ENCODE measurements around the gene CAMSAP3.
"Not testable (repeated sequence)": the region's sequence is repeated elsewhere in the genome, so short reads cannot be mapped to it uniquely, and the experiment has no call there.

Gene CAMSAP3

GRCh38 chr19:7595466-7596133 is at the start of gene CAMSAP3:
Gene CAMSAP3 (plus strand): TSS chr19:7595863. CDS start chr19:7596003, 140 bp downstream.
- DNase-seq (ENCODE audit: low read depth), result peak; percentile 24

GRCh38 chr19:7545904-7546303 is 49.8 kb upstream of the CAMSAP3 start:
- DNase-seq (ENCODE audit: low read depth), result no peak

GRCh38 chr19:7547159-7547558 is 48.5 kb upstream of the CAMSAP3 start:
- DNase-seq (ENCODE audit: low read depth), result no peak

- DNase-seq (ENCODE audit: low read depth), result no peak
Observed at GRCh38 chr19:7549429-7550148, 46.1 kb upstream of the CAMSAP3 start.

- no peak for DNase-seq (ENCODE audit: low read depth)
Observed at GRCh38 chr19:7550169-7550770, 45.4 kb upstream of the CAMSAP3 start.

- no peak for DNase-seq (ENCODE audit: low read depth)
Observed at GRCh38 chr19:7550987-7551761, 44.5 kb upstream of the CAMSAP3 start.

GRCh38 chr19:7552781-7553180 is 42.9 kb upstream of the CAMSAP3 start:
- no peak for DNase-seq (ENCODE audit: low read depth)

GRCh38 chr19:7554565-7554964 is 41.1 kb upstream of the CAMSAP3 start:
- no peak for DNase-seq (ENCODE audit: low read depth)

GRCh38 chr19:7554990-7555864 is 40.4 kb upstream of the CAMSAP3 start:
- DNase-seq (ENCODE audit: low read depth), result no peak

GRCh38 chr19:7556696-7557315 is 38.9 kb upstream of the CAMSAP3 start:
- no peak for DNase-seq (ENCODE audit: low read depth)

- no peak for DNase-seq (ENCODE audit: low read depth)
Observed at GRCh38 chr19:7558667-7559066, 37.0 kb upstream of the CAMSAP3 start.

GRCh38 chr19:7559102-7559501 is 36.6 kb upstream of the CAMSAP3 start:
- no peak for DNase-seq (ENCODE audit: low read depth)

GRCh38 chr19:7560255-7560654 is 35.4 kb upstream of the CAMSAP3 start:
- DNase-seq (ENCODE audit: low read depth), result no peak

GRCh38 chr19:7561325-7561724 is 34.3 kb upstream of the CAMSAP3 start:
- no peak for DNase-seq (ENCODE audit: low read depth)

- no peak for DNase-seq (ENCODE audit: low read depth)
Observed at GRCh38 chr19:7562646-7563393, 32.8 kb upstream of the CAMSAP3 start.

- no peak for DNase-seq (ENCODE audit: low read depth)
Observed at GRCh38 chr19:7564866-7565265, 30.8 kb upstream of the CAMSAP3 start.

- no peak for DNase-seq (ENCODE audit: low read depth)
Observed at GRCh38 chr19:7565332-7565731, 30.3 kb upstream of the CAMSAP3 start.

GRCh38 chr19:7570761-7571160 is 24.9 kb upstream of the CAMSAP3 start:
- DNase-seq (ENCODE audit: low read depth), result no peak

- no peak for DNase-seq (ENCODE audit: low read depth)
Observed at GRCh38 chr19:7575434-7576040, 20.1 kb upstream of the CAMSAP3 start.

GRCh38 chr19:7577422-7577821 is 18.2 kb upstream of the CAMSAP3 start:
- not testable (repeated sequence) for DNase-seq (ENCODE audit: low read depth)

Measured in activated T-helper 9 cell treated with anti-CD3 and anti-CD28 coated beads, Interleukin-2, amount 50 U/mL, for 16 hours (primary cell).